H1 (cell line): ENCODE results near the gene LYPD3. TPM values are rescaled to one million over a fixed set of nuclear protein-coding genes. Genes with fewer than 3 reads are reported as not detected.

Source experiments
- CTCF ChIA-PET: fragments of 300-600 bp; sonication (Branson Sonifier 250); formaldehyde crosslinking; loops from one replicate; lab custom pipeline; 2021; ENCODE audit not compliant: partially characterized antibody; lab: Charles Lee
- POLR2A ChIA-PET: fragments of 300-600 bp; sonication (Branson Sonifier 250); formaldehyde crosslinking; loops from one replicate; lab custom pipeline; 2021; ENCODE audit warnings: inconsistent platforms; ENCODE audit not compliant: partially characterized antibody; lab: Charles Lee
- DNase-seq, 2 experiments: peaks; one replicate each; pipeline versions ENCODE4 v3.0.0 to v3.0.0-alpha.2; 2010 to 2022; ENCODE audit warnings: low spot score in 2 of 2, low read depth in 1 of 2, mixed read lengths in 1 of 2
- FAIRE-seq: peaks from 2 replicates; lab custom pipeline; 2011; peaks lifted over from hg19 to GRCh38; lab: Jason Lieb, UNC
- H2AFZ ChIP-seq: 2 replicates; pipeline ENCODE4 v1.8.1; 2012; ENCODE audit warnings: low read length, inconsistent platforms
- H2AK5ac ChIP-seq: 2 replicates; pipeline ENCODE4 v1.6.1; 2013; ENCODE audit warnings: low read depth, low read length
- H2BK120ac ChIP-seq: replicated peaks from 2 replicates; pipeline ENCODE3; 2013; ENCODE audit warnings: low read depth, low read length, inconsistent platforms
- H2BK12ac ChIP-seq: 2 replicates; pipeline ENCODE4 v1.6.1; 2013; ENCODE audit warnings: low read depth, low read length
- H2BK15ac ChIP-seq: 2 replicates; pipeline ENCODE4 v1.6.1; 2013; ENCODE audit warnings: low read length
- H2BK20ac ChIP-seq: 2 replicates; pipeline ENCODE4 v1.6.1; 2013; ENCODE audit warnings: low read length
- H2BK5ac ChIP-seq: 2 replicates; pipeline ENCODE4 v1.6.1; 2013; ENCODE audit warnings: low read depth, low read length
- H3K14ac ChIP-seq: 2 replicates; pipeline ENCODE4 v1.6.1; 2013; ENCODE audit warnings: inconsistent platforms; ENCODE audit not compliant: insufficient read length
- H3K18ac ChIP-seq: 2 replicates; pipeline ENCODE4 v1.6.1; 2013; ENCODE audit warnings: low read length; ENCODE audit errors: extremely low read depth
- H3K23ac ChIP-seq: 2 replicates; pipeline ENCODE4 v1.6.1; 2013; ENCODE audit warnings: inconsistent platforms; ENCODE audit not compliant: insufficient read length
- H3K23me2 ChIP-seq: 2 replicates; pipeline ENCODE4 v1.6.1; 2013; ENCODE audit warnings: low read depth, low read length
- H3K27ac ChIP-seq: 2 replicates; pipeline ENCODE4 v1.6.1; 2011; ENCODE audit warnings: low read depth, low read length, inconsistent platforms
- H3K27me3 ChIP-seq, 4 experiments: replicated peaks in 1 of 4; 1 replicate in 1 of 4; 2 replicates in 3 of 4; pipeline versions ENCODE4 v1.6.1 to v1.8.1; 2011 to 2013; ENCODE audit warnings: low read length in 3 of 4, mild to moderate bottlenecking in 3 of 4, inconsistent platforms in 2 of 4, mixed read lengths in 2 of 4, moderate library complexity in 1 of 4; ENCODE audit not compliant: control insufficient read depth in 3 of 4, insufficient read depth in 3 of 4; ENCODE audit errors: extremely low read depth in 1 of 4
- H3K36me3 ChIP-seq, 4 experiments: 2 replicates each; pipeline versions ENCODE4 v1.6.1 to v1.8.1; 2011 to 2013; ENCODE audit warnings: mild to moderate bottlenecking in 4 of 4, low read length in 3 of 4, moderate library complexity in 2 of 4, control low read depth in 1 of 4, inconsistent platforms in 1 of 4; ENCODE audit not compliant: insufficient read depth in 4 of 4, control insufficient read depth in 2 of 4
- H3K4ac ChIP-seq: replicated peaks from 2 replicates; pipeline ENCODE3; 2013; ENCODE audit warnings: low read length, low read depth, mixed read lengths, inconsistent platforms; ENCODE audit not compliant: insufficient read length
- H3K4me1 ChIP-seq, 4 experiments: replicated peaks in 1 of 4; 1 replicate in 1 of 4; 2 replicates in 3 of 4; pipeline versions ENCODE4 v1.6.1 to v1.8.1; 2011 to 2013; ENCODE audit warnings: low read length in 3 of 4, inconsistent platforms in 2 of 4, mixed read lengths in 1 of 4; ENCODE audit not compliant: insufficient read depth in 4 of 4, control insufficient read depth in 3 of 4
- H3K4me2 ChIP-seq, 2 experiments: 2 replicates each; pipeline versions ENCODE4 v1.6.1 to v1.8.1; 2011 to 2013; ENCODE audit warnings: low read depth in 2 of 2, low read length in 2 of 2, control low read depth in 1 of 2, inconsistent platforms in 1 of 2, mild to moderate bottlenecking in 1 of 2; ENCODE audit not compliant: insufficient read depth in 1 of 2
- H3K4me3 ChIP-seq, 4 experiments: fragments of 200-600, 300-600 bp in 1 of 4; sonication (generic), shearing (Covaris generic), sonication (Bioruptor Twin) in 1 of 4; 2 replicates each; pipeline versions ENCODE4 v1.5.1 to v1.8.1; 2011 to 2016; ENCODE audit warnings: low read length in 4 of 4, low read depth in 3 of 4, control low read depth in 2 of 4, inconsistent platforms in 2 of 4, mild to moderate bottlenecking in 2 of 4, mixed read lengths in 1 of 4, moderate library complexity in 1 of 4; ENCODE audit not compliant: insufficient read depth in 2 of 4; ENCODE audit errors: extremely low read depth in 1 of 4
- H3K56ac ChIP-seq: replicated peaks from 2 replicates; pipeline ENCODE3; 2013; ENCODE audit warnings: low read depth, mild to moderate bottlenecking, mixed read lengths, low read length, inconsistent platforms; ENCODE audit not compliant: insufficient read length
- H3K79me1 ChIP-seq: 2 replicates; pipeline ENCODE4 v1.6.1; 2013; ENCODE audit warnings: low read depth, low read length, control low read depth
- H3K79me2 ChIP-seq, 2 experiments: 2 replicates each; pipeline versions ENCODE4 v1.6.1 to v1.8.1; 2012 to 2013; ENCODE audit warnings: low read length in 2 of 2, mild to moderate bottlenecking in 2 of 2, inconsistent platforms in 1 of 2; ENCODE audit not compliant: insufficient read depth in 2 of 2, control insufficient read depth in 1 of 2
- H3K9ac ChIP-seq, 4 experiments: replicated peaks in 1 of 4; 1 replicate in 1 of 4; 2 replicates in 3 of 4; pipeline versions ENCODE4 v1.6.1 to v1.8.1; 2011 to 2013; ENCODE audit warnings: low read depth in 3 of 4, low read length in 3 of 4, control low read depth in 2 of 4, mild to moderate bottlenecking in 2 of 4, moderate library complexity in 2 of 4, inconsistent platforms in 1 of 4; ENCODE audit errors: extremely low read depth in 1 of 4
- H3K9me3 ChIP-seq, 2 experiments: 2 replicates each; pipeline versions ENCODE4 v1.6.1 to v1.8.1; 2012 to 2013; ENCODE audit warnings: mild to moderate bottlenecking in 2 of 2, moderate library complexity in 2 of 2, control low read depth in 1 of 2, inconsistent platforms in 1 of 2, low read depth in 1 of 2, low read length in 1 of 2, mixed read lengths in 1 of 2; ENCODE audit not compliant: insufficient read depth in 2 of 2
- H4K20me1 ChIP-seq, 2 experiments: replicated peaks in 1 of 2; 2 replicates each; pipeline versions ENCODE3 to v1.8.1; 2011 to 2013; ENCODE audit warnings: inconsistent platforms in 2 of 2, low read length in 2 of 2, mild to moderate bottlenecking in 1 of 2; ENCODE audit not compliant: insufficient read depth in 2 of 2, control insufficient read depth in 1 of 2
- H4K5ac ChIP-seq: 2 replicates; pipeline ENCODE4 v1.6.1; 2013; ENCODE audit warnings: low read length, low read depth, mixed read lengths, inconsistent platforms; ENCODE audit not compliant: insufficient read length
- H4K8ac ChIP-seq: 2 replicates; pipeline ENCODE4 v1.8.0; 2013; ENCODE audit warnings: mild to moderate bottlenecking, moderate library complexity, low read length, inconsistent platforms; ENCODE audit not compliant: insufficient read depth; ENCODE audit errors: extremely low read depth
- H4K91ac ChIP-seq: replicated peaks from 2 replicates; pipeline ENCODE3; 2013; ENCODE audit warnings: low read length, mixed read lengths, inconsistent platforms; ENCODE audit not compliant: insufficient read length
- ASH2L ChIP-seq: fragments of 200-600, 300-600 bp; sonication (generic); IDR thresholded peaks from one replicate; pipeline ENCODE4 v1.7.1; 2017; ENCODE audit warnings: low read length
- BACH1 ChIP-seq: IDR thresholded peaks from 2 replicates; pipeline ENCODE4 v1.6.1; 2012; ENCODE audit warnings: low read length, improper control_type of control experiment
- CREB1 ChIP-seq: IDR thresholded peaks from 2 replicates; pipeline ENCODE4 v1.6.1; 2012; ENCODE audit warnings: inconsistent platforms
- E2F6 ChIP-seq: IDR thresholded peaks from 2 replicates; pipeline ENCODE4 v1.6.1; 2012; ENCODE audit warnings: inconsistent platforms
- KDM4A ChIP-seq: IDR thresholded peaks from one replicate; pipeline ENCODE4 v1.7.1; 2012; ENCODE audit warnings: low read depth, mild to moderate bottlenecking, moderate library complexity, low read length, inconsistent platforms; ENCODE audit not compliant: severe bottlenecking
- TAF1 ChIP-seq: IDR thresholded peaks from 2 replicates; pipeline ENCODE4 v1.6.1; 2011; ENCODE audit warnings: mild to moderate bottlenecking, low read depth, low read length
- TCF12 ChIP-seq: IDR thresholded peaks from 2 replicates; pipeline ENCODE4 v1.6.1; 2011; ENCODE audit warnings: low read depth, mild to moderate bottlenecking, low read length
- WGBS, 2 experiments: shearing (Covaris generic) in 1 of 2; methylation state at CpG; one replicate each; pipeline versions ENCODE4 v1.1.6 to v1.1.7; 2013 to 2015; ENCODE audit warnings: low lambda C conversion rate in 2 of 2, mixed read lengths in 2 of 2, inconsistent platforms in 1 of 2, low coverage in 1 of 2, missing lambda C conversion rate in 1 of 2; ENCODE audit not compliant: insufficient replicate concordance in 2 of 2, insufficient coverage in 1 of 2, insufficient read length in 1 of 2; ENCODE audit errors: extremely low coverage in 1 of 2, missing lambda C conversion rate in 1 of 2; 5-methylcytosine and 5-hydroxymethylcytosine counted together
- polyA plus RNA-seq, 7 experiments: library from polyadenylated mRNA; depleted of rRNA in 3 of 7; stranded (reverse) in 5 of 7; unstranded in 2 of 7; fragments of >200 nt in 5 of 7; fragments of 200-250 nt in 2 of 7; gene quantifications; 1 replicate in 5 of 7; 2 replicates in 1 of 7; 4 replicates in 1 of 7; pipeline versions ENCODE4 v1.2.1 to v1.2.3, GENCODE V29; 2011 to 2013; ENCODE audit warnings: missing spikeins in 2 of 7, mixed read lengths in 2 of 7
- total RNA-seq: library from RNA; stranded (reverse); fragmentation: NEBNext Ultra II Directional; extraction: Animal tissue kit (Norgen Biotek cat#: 25700); gene quantifications from 2 replicates; pipeline ENCODE4 v1.2.1, GENCODE V29; 2021

Gene LYPD3
- total and polyA plus RNA-seq, 2 of the 8 experiments (the other 6 are each of a cell fraction or from before 2014, with no cell fraction given), result 4.1 to 16.4 TPM

- no peak overlapping the region for H3K27ac ChIP-seq
Observed at GRCh38 chr19:43463381-43464133, 1.9 kb downstream of the LYPD3 start.

More at GRCh38 chr19:43463381-43464133, 1.9 kb downstream of the LYPD3 start:
- H3K79me2 ChIP-seq, result no peaks in the 10 kb centered on the region
- H4K91ac ChIP-seq, result no peak overlapping the region
- no peak overlapping the region for H2BK5ac ChIP-seq
- peaks cover 13% of the 10 kb centered on the region for H3K23me2 ChIP-seq
- H2BK12ac ChIP-seq, result no peak overlapping the region; the same call in 1 of the 2 replicates
- H3K4me2 ChIP-seq, result peak overlapping the region; percentile 87 to 94
- no peaks in the 10 kb centered on the region for H3K9me3 ChIP-seq
- peak overlapping the region; percentile 73 for H4K8ac ChIP-seq
- no peak overlapping the region for H2AK5ac ChIP-seq
- H3K56ac ChIP-seq, result peak overlapping the region; percentile 62
- no peak overlapping the region for H2BK20ac ChIP-seq
- H3K27me3 ChIP-seq, result peaks cover 0 to 25% (median 15%) of the 10 kb centered on the region in 4 experiments; a peak in 6 of 7 replicates
- ChIA-PET CTCF (interaction anchor here (0.6 to 4.9 kb wide), 8 partner anchors 13 to 897 kb away, joined by 3 to 33 read pairs (median 4); partner anchors contain the start of gene PHLDB3), POLR2A (interaction anchor here (1.1 to 4.4 kb wide), 8 partner anchors 10 to 160 kb away, joined by 3 to 23 read pairs (median 4); no protein-coding TSS in a partner anchor)
- no peaks in the 10 kb centered on the region for H3K36me3 ChIP-seq
- H3K4me3 ChIP-seq, result peak overlapping the region; percentile 50 to 93 (median 85)
- H3K4ac ChIP-seq, result no peak overlapping the region
- no peak overlapping the region for H3K14ac ChIP-seq
- H3K23ac ChIP-seq, result no peak overlapping the region
- peak overlapping the region; percentile 73; the same call in 1 of the 2 replicates for H3K18ac ChIP-seq
- peaks cover 0 to 8% (median 3%) of the 10 kb centered on the region in 4 experiments; a peak in 4 of 7 replicates for H3K4me1 ChIP-seq
- H4K20me1 ChIP-seq, result no peaks in the 10 kb centered on the region
- H3K79me1 ChIP-seq, result no peaks in the 10 kb centered on the region
- DNase-seq (peak; percentile 74 to 99), FAIRE-seq (peak; percentile 42)
- H2BK120ac ChIP-seq, result no peak overlapping the region
- no peak overlapping the region for H2BK15ac ChIP-seq
- H2AFZ ChIP-seq, result peak overlapping the region; percentile 74
- H4K5ac ChIP-seq, result no peak overlapping the region
- H3K9ac ChIP-seq, result peak overlapping the region in 2 of 4 experiments; percentile 54 to 56; a peak in 3 of 7 replicates
- 1% methylated on average over 26 of the region's 57 CpGs; no CpG with 5 or more reads in 1 of the 2 experiments for WGBS, 2 experiments
- TF ChIP-seq ASH2L (peak; percentile 60), CREB1 (peak; percentile 8; the same call in 1 of the 2 replicates), BACH1 (peak; percentile 33; the same call in 1 of the 2 replicates), TCF12 (no peak), E2F6 (no peak), KDM4A (peak; percentile 82), TAF1 (peak; percentile 47; the same call in 1 of the 2 replicates)
